MG63 (cell line): Measurements from ENCODE around the gene YY1. TPM values are rescaled to one million over a fixed set of nuclear protein-coding genes. Genes with fewer than 3 reads are reported as not detected.
"Not testable (repeated sequence)": the region's sequence is repeated elsewhere in the genome, so short reads cannot be mapped to it uniquely, and the experiment has no call there.

Experiments used
- DNase-seq: peaks from one replicate; pipeline ENCODE4 v3.0.0-alpha.2; 2020
- H3K27me3 ChIP-seq: fragments of 250-450 bp; sonication (Bioruptor Pico); 2 replicates; pipeline ENCODE4 v1.5.1; 2020; ENCODE audit warnings: mild to moderate bottlenecking, moderate library complexity
- H3K36me3 ChIP-seq: fragments of 250-450 bp; sonication (Bioruptor Pico); 2 replicates; pipeline ENCODE4 v1.5.1; 2020; ENCODE audit warnings: mild to moderate bottlenecking, moderate library complexity
- H3K4me3 ChIP-seq: fragments of 250-450 bp; sonication (Bioruptor Pico); 2 replicates; pipeline ENCODE4 v1.5.1; 2020; ENCODE audit warnings: mild to moderate bottlenecking, moderate library complexity
- H3K9me3 ChIP-seq: fragments of 250-450 bp; sonication (Bioruptor Pico); 2 replicates; pipeline ENCODE4 v1.5.1; 2020; ENCODE audit warnings: mild to moderate bottlenecking, moderate library complexity
- total RNA-seq: library from RNA; depleted of rRNA; stranded (reverse); fragments of >200 nt; shearing (Covaris generic); gene quantifications from 2 replicates; pipeline ENCODE4 v1.2.3, GENCODE V29; 2014; ENCODE audit warnings: low replicate concordance

YY1 gene
- total RNA-seq, 1 experiment from 2014 or later = 34.1 TPM

- Histone ChIP-seq H3K36me3 (no peaks in the 10 kb centered on the region), H3K27me3 (no peaks in the 10 kb centered on the region), H3K9me3 (no peaks in the 10 kb centered on the region), H3K4me3 (no peak overlapping the region)
- no peak for DNase-seq
Measured at GRCh38 chr14:100296106-100296651, 57.2 kb downstream of the YY1 start.

- H3K4me3 ChIP-seq, H3K9me3 ChIP-seq, H3K27me3 ChIP-seq, H3K36me3 ChIP-seq, DNase-seq: not testable (repeated sequence)
Measured at GRCh38 chr14:100296729-100297128, 57.8 kb downstream of the YY1 start.

GRCh38 chr14:100297320-100298300 lies 58.7 kb downstream of the YY1 start:
- Histone ChIP-seq H3K36me3 (no peaks in the 10 kb centered on the region), H3K27me3 (no peaks in the 10 kb centered on the region), H3K9me3 (no peaks in the 10 kb centered on the region), H3K4me3 (no peak overlapping the region)
- DNase-seq = peak; percentile 81

- H3K36me3 ChIP-seq = no peaks in the 10 kb centered on the region
- no peaks in the 10 kb centered on the region for H3K9me3 ChIP-seq
- H3K4me3 ChIP-seq = no peak overlapping the region
- DNase-seq = no peak
- H3K27me3 ChIP-seq = no peaks in the 10 kb centered on the region
Measured at GRCh38 chr14:100298551-100299237, 59.8 kb downstream of the YY1 start.

DNA sequence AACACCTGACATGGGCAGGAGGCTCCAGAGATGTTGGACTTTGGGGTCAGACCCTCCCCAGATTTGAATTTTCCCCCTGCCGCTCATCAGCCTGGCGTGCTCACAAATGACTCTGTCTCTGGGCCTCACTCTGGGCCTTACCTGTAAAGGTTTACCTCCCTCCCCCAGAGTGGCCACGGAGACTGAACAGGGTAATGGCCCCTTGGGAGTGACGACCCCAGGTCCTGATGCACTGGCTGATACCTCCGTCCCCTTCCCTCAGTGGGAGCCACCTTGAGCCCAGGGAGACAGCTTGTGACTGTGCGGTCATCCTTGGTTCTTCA lies 60.3 kb downstream of the YY1 start:
- no peak overlapping the region for H3K4me3 ChIP-seq
- no peaks in the 10 kb centered on the region for H3K27me3 ChIP-seq
- no peaks in the 10 kb centered on the region for H3K9me3 ChIP-seq
- no peaks in the 10 kb centered on the region for H3K36me3 ChIP-seq
- no peak for DNase-seq

GRCh38 chr14:100302616-100303015 lies 63.7 kb downstream of the YY1 start:
- peak; percentile 36 for DNase-seq
- no peak overlapping the region for H3K4me3 ChIP-seq
- no peaks in the 10 kb centered on the region for H3K27me3 ChIP-seq
- H3K9me3 ChIP-seq = no peaks in the 10 kb centered on the region
- H3K36me3 ChIP-seq = no peaks in the 10 kb centered on the region

GRCh38 chr14:100303179-100303578 lies 64.2 kb downstream of the YY1 start:
- no peak for DNase-seq
- Histone ChIP-seq H3K36me3 (no peaks in the 10 kb centered on the region), H3K4me3 (no peak overlapping the region), H3K9me3 (no peaks in the 10 kb centered on the region), H3K27me3 (no peaks in the 10 kb centered on the region)

DNA sequence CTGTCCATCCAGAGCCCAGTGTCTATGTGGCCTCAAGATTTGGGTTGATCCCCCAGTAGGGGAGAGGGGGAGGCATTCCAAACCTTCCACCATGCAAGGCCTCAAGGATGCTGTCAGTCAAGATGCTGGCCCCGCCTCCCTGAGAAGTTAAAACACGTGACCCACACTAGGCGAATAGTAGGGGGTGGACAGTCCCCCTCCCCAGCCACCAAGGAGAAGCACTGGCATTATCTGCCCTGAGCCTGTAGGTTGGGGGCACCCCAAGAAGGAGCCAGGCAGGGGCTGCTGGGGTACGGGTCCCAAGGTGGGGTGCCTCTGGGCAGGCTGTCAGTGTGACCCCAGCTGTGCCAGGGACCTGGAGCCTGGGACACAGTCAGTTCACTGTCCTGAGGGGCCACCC lies 65.0 kb downstream of the YY1 start:
- Histone ChIP-seq H3K4me3 (no peak overlapping the region), H3K36me3 (no peaks in the 10 kb centered on the region), H3K27me3 (no peaks in the 10 kb centered on the region), H3K9me3 (no peaks in the 10 kb centered on the region)
- DNase-seq = no peak

DNA sequence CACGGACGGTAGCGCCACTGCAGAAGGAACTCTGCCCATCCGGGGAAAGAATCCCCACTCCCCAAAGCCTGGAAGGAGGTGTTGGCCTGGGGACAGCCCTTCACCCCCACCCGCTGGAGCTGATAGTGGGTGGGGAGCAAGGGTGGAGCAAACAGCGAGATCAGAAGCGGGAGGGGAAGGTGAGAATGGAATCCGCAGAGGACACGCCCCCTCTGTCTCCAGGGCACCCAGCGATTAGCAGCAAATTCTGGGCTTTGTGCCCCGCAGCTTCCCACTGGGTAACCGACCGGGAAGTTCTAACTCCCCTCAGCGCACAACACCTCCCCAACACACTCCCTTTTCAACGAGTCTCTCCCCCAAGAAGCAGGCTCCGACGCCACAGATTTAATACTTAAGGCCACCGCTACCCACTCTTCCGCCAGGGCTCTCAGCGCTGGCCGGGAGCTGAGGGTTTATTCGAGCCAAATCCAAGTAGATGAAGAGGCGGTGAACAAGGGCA lies 65.9 kb downstream of the YY1 start:
- no peaks in the 10 kb centered on the region for H3K27me3 ChIP-seq
- no peaks in the 10 kb centered on the region for H3K9me3 ChIP-seq
- H3K36me3 ChIP-seq = no peaks in the 10 kb centered on the region
- H3K4me3 ChIP-seq = peak overlapping the region; percentile 55; the same call in 1 of the 2 replicates
- DNase-seq = no peak

DNA sequence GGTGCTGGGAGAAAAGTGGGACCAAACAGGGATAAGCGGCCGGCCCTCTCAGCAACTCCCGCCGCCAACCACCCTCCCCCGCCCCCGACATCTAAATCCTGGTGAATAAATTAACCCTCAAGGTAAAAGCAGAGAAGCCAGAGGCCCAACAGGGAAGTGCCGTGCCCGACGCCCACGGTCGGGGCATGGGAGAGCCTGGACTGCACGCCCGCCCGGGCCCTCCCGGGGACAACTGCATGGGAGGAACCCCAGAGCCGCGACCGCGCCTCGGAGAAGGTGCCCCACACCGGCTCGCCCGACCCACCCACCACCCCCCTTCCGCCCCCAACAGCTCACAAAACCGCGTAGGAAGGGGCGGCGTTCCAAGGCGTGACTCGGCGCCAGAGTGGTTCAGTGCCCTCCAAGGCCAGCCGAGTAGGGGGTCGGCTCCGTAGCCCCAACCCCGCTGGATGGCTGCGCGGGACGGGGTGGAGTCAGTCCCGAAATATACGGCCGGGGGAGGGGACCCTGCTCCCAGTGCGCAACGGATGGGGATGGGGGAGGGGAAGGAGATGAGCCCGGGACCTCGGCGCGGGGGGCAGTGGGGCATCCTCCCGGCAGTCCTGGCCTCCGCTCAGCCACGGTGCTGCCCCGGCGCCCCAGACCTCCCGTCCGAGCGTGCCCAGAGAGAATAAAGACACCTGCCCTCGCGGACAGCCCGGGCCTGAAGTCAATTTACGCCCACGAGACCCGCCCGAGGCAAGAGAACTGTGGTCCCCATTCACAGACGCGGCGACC lies 66.6 kb downstream of the YY1 start:
- H3K4me3 ChIP-seq = peak overlapping the region; percentile 55
- H3K36me3 ChIP-seq = no peaks in the 10 kb centered on the region
- H3K27me3 ChIP-seq = no peaks in the 10 kb centered on the region
- no peak for DNase-seq
- no peaks in the 10 kb centered on the region for H3K9me3 ChIP-seq

GRCh38 chr14:100306101-100306997 lies 67.4 kb downstream of the YY1 start, which contains the start of gene SLC25A29:
SLC25A29 (minus strand) TSS chr14:100306444; CDS start chr14:100306232, 212 bp downstream.
- no peaks in the 10 kb centered on the region for H3K9me3 ChIP-seq
- peak within 1 kb of the TSS; percentile 55 for H3K4me3 ChIP-seq
- DNase-seq = peak; percentile 80
- H3K27me3 ChIP-seq = no peaks in the 10 kb centered on the region
- no peaks in the 10 kb centered on the region for H3K36me3 ChIP-seq

DNA sequence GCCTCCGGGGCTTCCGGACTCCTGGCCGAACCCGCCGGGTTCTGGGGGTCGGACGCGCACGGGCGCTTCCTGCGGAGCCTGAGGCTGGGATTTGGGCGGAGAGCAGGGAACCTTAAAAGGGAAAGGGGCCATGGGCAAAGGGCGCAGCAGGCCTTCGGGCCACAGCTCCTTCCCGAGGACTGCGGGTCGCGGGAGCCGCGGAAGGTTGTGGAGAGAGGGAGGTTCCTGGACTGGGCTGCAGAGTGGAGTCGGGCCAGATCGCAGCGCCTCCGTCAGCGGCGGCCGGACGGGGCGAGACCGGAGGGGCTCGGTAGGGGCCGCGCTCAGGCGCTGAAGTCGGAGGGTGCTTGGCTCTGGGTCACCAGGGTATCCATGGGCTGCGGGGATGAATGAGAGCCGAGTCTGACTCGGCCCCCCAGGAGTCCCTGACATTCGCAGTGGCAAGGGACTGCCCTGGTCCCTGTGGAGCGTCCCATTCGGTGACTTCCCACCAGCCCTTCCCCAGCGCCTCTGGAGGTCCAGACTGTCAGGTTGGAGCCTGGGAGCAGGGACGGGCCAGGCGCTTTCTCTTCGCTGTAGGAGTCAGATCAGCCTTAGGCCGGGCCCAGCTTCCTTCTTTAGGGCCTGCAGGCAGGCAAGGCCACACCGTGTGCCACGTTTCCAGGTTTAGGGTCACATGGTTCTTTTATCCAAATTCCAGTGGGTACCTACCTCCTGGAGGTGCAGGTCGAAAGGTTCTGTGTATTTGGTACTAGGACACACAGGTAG lies 68.2 kb downstream of the YY1 start:
- Histone ChIP-seq H3K27me3 (no peaks in the 10 kb centered on the region), H3K9me3 (no peaks in the 10 kb centered on the region), H3K36me3 (no peaks in the 10 kb centered on the region), H3K4me3 (peak overlapping the region; percentile 55)
- DNase-seq = no peak

DNA sequence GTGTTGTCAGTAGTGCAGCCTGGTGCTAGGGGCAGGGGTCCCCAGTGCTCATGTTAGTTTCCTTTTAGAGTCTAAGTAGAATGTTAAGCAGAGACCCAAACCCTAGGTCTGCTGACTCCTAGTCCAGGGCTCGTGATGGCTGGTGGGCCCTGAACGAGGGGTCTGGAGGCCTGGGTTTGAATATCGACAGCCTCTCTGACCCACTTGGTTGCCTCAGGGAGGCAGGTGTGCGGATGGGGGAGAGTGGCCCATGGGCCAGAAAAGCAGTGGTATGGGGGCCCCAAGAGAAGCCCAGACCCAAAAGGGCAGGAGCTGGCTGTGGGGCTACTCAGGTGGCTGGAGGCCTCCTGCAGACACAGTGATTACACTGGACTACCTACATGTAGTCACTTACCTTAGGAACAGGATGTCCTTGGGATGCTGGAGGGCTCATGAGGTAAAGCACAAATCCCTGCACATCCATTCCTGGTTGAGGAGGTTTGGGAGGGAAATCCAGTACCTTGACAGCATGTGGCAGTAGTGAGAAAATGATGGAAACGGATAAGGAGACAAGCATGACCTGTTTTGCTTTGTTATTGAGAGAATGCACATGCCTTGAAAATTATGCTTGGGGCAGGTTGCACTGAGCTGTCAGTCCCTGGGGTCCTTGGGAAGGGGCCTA lies 69.0 kb downstream of the YY1 start:
- no peak for DNase-seq
- Histone ChIP-seq H3K9me3 (no peaks in the 10 kb centered on the region), H3K4me3 (no peak overlapping the region)

GRCh38 chr14:100308427-100308792 lies 69.5 kb downstream of the YY1 start:
- DNase-seq, H3K36me3 ChIP-seq, H3K9me3 ChIP-seq, H3K27me3 ChIP-seq, H3K4me3 ChIP-seq: not testable (repeated sequence)

More for the DNA sequence above, 69.0 kb downstream of the YY1 start:
- no peaks in the 10 kb centered on the region for H3K27me3 ChIP-seq
- no peaks in the 10 kb centered on the region for H3K36me3 ChIP-seq
